Neural cell (in vitro differentiated cells): ENCODE results near the gene PROCA1. TPM values are rescaled to one million over a fixed set of nuclear protein-coding genes. Genes with fewer than 3 reads are reported as not detected.
A peak's percentile ranks its signal among the peaks of the same experiment; 100 is the strongest.
"Not testable (repeated sequence)": the region's sequence is repeated elsewhere in the genome, so short reads cannot be mapped to it uniquely, and the experiment has no call there.

Experiments
- H2AFZ ChIP-seq: fragments of 200-600, 300-800 bp; sonication (generic), shearing (Covaris generic); 2 replicates; pipeline ENCODE4 v1.6.0; 2014; ENCODE audit warnings: low read depth, mild to moderate bottlenecking, antibody characterized with exemption, low read length, moderate library complexity
- H3F3A ChIP-seq: fragments of 200-600 bp; shearing (Covaris generic); 2 replicates; pipeline ENCODE4 v1.6.1; 2016; ENCODE audit warnings: mild to moderate bottlenecking, moderate library complexity, mixed read lengths, antibody characterized with exemption, low read length; ENCODE audit not compliant: insufficient read depth, poor library complexity, severe bottlenecking
- H3K27ac ChIP-seq: fragments of 200-600, 300-800 bp; sonication (generic), shearing (Covaris generic); 2 replicates; pipeline ENCODE4 v1.5.1; 2014; ENCODE audit warnings: mild to moderate bottlenecking, low read length, moderate library complexity
- H3K27me3 ChIP-seq: fragments of 300-800, 200-600 bp; sonication (generic), shearing (Covaris generic); 2 replicates; pipeline ENCODE4 v1.6.0; 2014; ENCODE audit warnings: mild to moderate bottlenecking, low read depth, low read length, moderate library complexity; ENCODE audit not compliant: insufficient read depth
- H3K36me3 ChIP-seq: fragments of 300-800, 200-600 bp; sonication (generic), shearing (Covaris generic); 2 replicates; pipeline ENCODE4 v1.5.1; 2014; ENCODE audit warnings: mild to moderate bottlenecking, antibody characterized with exemption, low read length, moderate library complexity; ENCODE audit not compliant: insufficient read depth
- H3K4me2 ChIP-seq: fragments of 300-800, 200-600 bp; sonication (generic), shearing (Covaris generic); 2 replicates; pipeline ENCODE4 v1.6.0; 2014; ENCODE audit warnings: mild to moderate bottlenecking, low read length
- H3K4me3 ChIP-seq: fragments of 300-800, 200-600 bp; sonication (generic), shearing (Covaris generic); 2 replicates; pipeline ENCODE4 v1.5.1; 2014; ENCODE audit warnings: mild to moderate bottlenecking, low read length, moderate library complexity
- H3K79me2 ChIP-seq: fragments of 200-600 bp; shearing (Covaris generic); replicated peaks from 2 replicates; pipeline ENCODE4 v1.6.0; 2014; ENCODE audit warnings: mild to moderate bottlenecking, low read length, moderate library complexity; ENCODE audit not compliant: insufficient read depth
- H3K9ac ChIP-seq: fragments of 300-800, 200-600 bp; sonication (generic), shearing (Covaris generic); 2 replicates; pipeline ENCODE4 v1.6.1; 2016; ENCODE audit warnings: mild to moderate bottlenecking, low read length, mixed read lengths
- H3K9me2 ChIP-seq: fragments of 200-600 bp; shearing (Covaris generic); 2 replicates; pipeline ENCODE4 v1.6.1; 2016; ENCODE audit warnings: mild to moderate bottlenecking, low read length, mixed read lengths; ENCODE audit not compliant: insufficient read depth
- H3K9me3 ChIP-seq: fragments of 200-600, 300-800 bp; sonication (generic), shearing (Covaris generic); 2 replicates; pipeline ENCODE4 v1.6.1; 2016; ENCODE audit warnings: mild to moderate bottlenecking, mixed run types, low read length, moderate library complexity, mixed read lengths
- H4K20me1 ChIP-seq: fragments of 200-600 bp; shearing (Covaris generic); 2 replicates; pipeline ENCODE4 v1.6.1; 2016; ENCODE audit warnings: mild to moderate bottlenecking, mixed run types; ENCODE audit not compliant: insufficient read depth
- EZH2 ChIP-seq: fragments of 200-600, 300-800 bp; shearing (Covaris generic), sonication (generic); IDR thresholded peaks from 2 replicates; pipeline ENCODE4 v1.6.1; 2014; ENCODE audit warnings: antibody characterized with exemption, low read length, borderline replicate concordance, mild to moderate bottlenecking; ENCODE audit not compliant: insufficient read depth, poor library complexity, severe bottlenecking
- MXI1 ChIP-seq: fragments of 450-650 bp; conservative IDR thresholded peaks from 2 replicates; pipeline ENCODE4 v1.6.1; 2014; ENCODE audit warnings: antibody characterized with exemption, mild to moderate bottlenecking; ENCODE audit not compliant: poor library complexity, severe bottlenecking
- SMC3 ChIP-seq: fragments of 450-650 bp; conservative IDR thresholded peaks from 2 replicates; pipeline ENCODE4 v1.6.1; 2014; ENCODE audit warnings: antibody characterized with exemption, mild to moderate bottlenecking, moderate library complexity; ENCODE audit not compliant: poor library complexity
- TAF1 ChIP-seq: IDR thresholded peaks from 2 replicates; pipeline ENCODE4 v1.6.1; 2012; ENCODE audit warnings: low read depth
- polyA plus RNA-seq: library from polyadenylated mRNA; depleted of rRNA; stranded (reverse); fragments of >200 nt; gene quantifications from 2 replicates; pipeline ENCODE4 v1.2.3, GENCODE V29; 2014
- TF ChIP-seq, protein P1 (sequence below): IDR thresholded peaks from 2 replicates; pipeline ENCODE4 v1.6.1; 2012; ENCODE audit warnings: borderline replicate concordance

Gene PROCA1
- polyA plus RNA-seq, 1 donor from 2014 or later: 20.7 TPM

DNA sequence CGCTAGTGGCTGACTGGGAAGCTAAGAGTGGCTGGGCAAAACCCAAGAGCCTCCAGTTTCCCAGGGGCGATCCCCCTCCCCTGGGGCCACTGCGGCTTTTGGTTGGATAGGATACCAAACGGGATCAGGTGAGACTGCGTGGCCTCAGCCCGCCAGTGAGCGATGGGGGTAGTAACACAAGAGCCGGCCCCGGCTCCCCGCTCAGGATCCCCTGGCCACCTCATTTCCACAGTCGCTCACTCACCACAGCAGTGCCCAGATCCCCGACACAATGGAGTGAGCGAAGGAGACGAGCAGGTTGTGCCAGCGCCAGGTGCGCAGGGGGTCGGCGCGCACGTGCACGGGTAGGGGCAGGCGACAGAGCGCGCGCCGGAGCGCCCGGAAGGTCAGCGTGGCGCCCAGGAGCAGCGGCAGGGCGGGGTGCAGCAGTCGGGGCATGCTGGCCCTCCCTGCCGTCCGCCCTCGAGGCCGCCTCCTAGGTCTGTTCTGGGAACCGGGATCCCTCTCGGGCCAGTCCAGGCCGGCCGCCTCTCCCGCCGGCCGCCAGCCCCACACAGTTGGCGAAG, 14.1 kb upstream of the PROCA1 start:
- H3K9me3 ChIP-seq: no peaks in the 10 kb centered on the region
- peak overlapping the region; percentile 42 for H3K9ac ChIP-seq
- no peak for TF ChIP-seq SMC3
- no peak for TF ChIP-seq TAF1
- TF ChIP-seq MXI1: peak; percentile 42
- TF ChIP-seq, protein P1, sequence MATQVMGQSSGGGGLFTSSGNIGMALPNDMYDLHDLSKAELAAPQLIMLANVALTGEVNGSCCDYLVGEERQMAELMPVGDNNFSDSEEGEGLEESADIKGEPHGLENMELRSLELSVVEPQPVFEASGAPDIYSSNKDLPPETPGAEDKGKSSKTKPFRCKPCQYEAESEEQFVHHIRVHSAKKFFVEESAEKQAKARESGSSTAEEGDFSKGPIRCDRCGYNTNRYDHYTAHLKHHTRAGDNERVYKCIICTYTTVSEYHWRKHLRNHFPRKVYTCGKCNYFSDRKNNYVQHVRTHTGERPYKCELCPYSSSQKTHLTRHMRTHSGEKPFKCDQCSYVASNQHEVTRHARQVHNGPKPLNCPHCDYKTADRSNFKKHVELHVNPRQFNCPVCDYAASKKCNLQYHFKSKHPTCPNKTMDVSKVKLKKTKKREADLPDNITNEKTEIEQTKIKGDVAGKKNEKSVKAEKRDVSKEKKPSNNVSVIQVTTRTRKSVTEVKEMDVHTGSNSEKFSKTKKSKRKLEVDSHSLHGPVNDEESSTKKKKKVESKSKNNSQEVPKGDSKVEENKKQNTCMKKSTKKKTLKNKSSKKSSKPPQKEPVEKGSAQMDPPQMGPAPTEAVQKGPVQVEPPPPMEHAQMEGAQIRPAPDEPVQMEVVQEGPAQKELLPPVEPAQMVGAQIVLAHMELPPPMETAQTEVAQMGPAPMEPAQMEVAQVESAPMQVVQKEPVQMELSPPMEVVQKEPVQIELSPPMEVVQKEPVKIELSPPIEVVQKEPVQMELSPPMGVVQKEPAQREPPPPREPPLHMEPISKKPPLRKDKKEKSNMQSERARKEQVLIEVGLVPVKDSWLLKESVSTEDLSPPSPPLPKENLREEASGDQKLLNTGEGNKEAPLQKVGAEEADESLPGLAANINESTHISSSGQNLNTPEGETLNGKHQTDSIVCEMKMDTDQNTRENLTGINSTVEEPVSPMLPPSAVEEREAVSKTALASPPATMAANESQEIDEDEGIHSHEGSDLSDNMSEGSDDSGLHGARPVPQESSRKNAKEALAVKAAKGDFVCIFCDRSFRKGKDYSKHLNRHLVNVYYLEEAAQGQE: no peak
- H3K36me3 ChIP-seq: no peaks in the 10 kb centered on the region
- no peaks in the 10 kb centered on the region for H3F3A ChIP-seq
- H3K79me2 ChIP-seq: peaks cover 10% of the 10 kb centered on the region
- H3K27me3 ChIP-seq: peaks cover 4% of the 10 kb centered on the region
- no peak overlapping the region for H2AFZ ChIP-seq
- no peaks in the 10 kb centered on the region for H4K20me1 ChIP-seq
- H3K9me2 ChIP-seq: no peaks in the 10 kb centered on the region
- no peak overlapping the region for H3K4me2 ChIP-seq
- H3K27ac ChIP-seq: no peak overlapping the region
- H3K4me3 ChIP-seq: peak overlapping the region; percentile 57

DNA sequence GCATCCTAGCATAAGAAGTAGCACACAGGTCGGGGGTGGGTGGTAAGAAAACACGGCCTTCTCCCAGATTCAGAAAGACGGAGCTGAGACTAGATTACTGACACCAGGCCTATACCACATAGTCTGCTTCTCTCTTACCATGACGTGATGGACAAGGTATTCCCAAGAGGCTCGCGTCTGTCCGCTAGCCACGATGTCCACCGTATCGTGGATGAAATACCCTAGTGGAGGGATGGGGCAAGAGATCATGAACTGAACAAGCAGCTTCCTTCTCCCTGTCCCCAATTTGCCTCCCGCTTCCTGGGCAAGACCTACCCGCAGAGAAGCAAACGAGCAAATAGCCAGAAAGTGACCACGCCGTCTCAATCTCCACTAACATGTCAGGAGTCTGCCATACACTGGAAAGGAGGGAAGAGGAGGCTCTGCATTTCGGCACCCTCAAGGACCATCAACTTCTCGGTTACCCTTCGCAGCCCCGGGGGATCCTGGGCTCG, 13.5 kb upstream of the PROCA1 start:
- Histone ChIP-seq H3K4me3 (peak overlapping the region; percentile 57), H3K4me2 (no peak overlapping the region), H3K79me2 (peaks cover 15% of the 10 kb centered on the region), H3K27me3 (peaks cover 4% of the 10 kb centered on the region), H3K27ac (no peak overlapping the region), H3F3A (no peaks in the 10 kb centered on the region), H3K36me3 (no peaks in the 10 kb centered on the region), H3K9ac (peak overlapping the region; percentile 42), H4K20me1 (no peaks in the 10 kb centered on the region), H2AFZ (no peak overlapping the region), H3K9me2 (no peaks in the 10 kb centered on the region), H3K9me3 (no peaks in the 10 kb centered on the region)
- TF ChIP-seq, protein P1: no peak

DNA sequence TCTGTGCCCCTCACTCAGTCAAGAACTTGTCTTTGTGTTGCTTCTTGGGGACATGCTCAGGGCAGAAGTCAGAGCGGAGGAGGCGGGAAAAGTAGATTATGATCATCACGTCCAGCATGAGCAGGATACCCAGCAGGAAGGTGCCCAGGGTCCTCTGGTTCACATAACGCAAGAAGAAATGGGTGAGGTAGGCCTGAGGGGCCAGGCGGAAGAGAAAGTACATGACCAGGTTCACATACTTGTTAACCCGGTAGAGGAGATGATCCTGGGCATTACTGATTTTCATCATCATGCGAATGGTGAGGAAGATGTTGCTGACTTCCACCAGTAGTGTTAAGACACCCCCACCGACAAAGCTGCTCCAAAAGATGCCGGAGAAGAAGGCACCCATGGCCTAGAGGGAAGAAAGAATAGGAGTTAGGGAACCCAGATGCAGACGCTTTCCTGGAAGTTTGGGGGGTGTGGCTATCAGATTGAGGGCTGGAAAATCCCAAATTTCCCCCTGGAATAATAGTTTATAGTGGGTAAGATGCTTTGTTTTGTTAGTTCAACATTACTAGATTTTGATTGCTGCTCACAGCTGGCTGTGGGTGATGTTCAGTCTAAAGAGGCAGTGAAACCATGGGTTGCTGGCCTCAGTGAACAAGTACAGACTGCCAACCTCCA, 12.9 kb upstream of the PROCA1 start:
- Histone ChIP-seq H3K27me3 (peaks cover 4% of the 10 kb centered on the region), H4K20me1 (no peaks in the 10 kb centered on the region), H3K27ac (no peak overlapping the region), H3K9ac (no peak overlapping the region), H3K4me2 (no peak overlapping the region), H3K9me2 (no peaks in the 10 kb centered on the region), H3F3A (no peaks in the 10 kb centered on the region), H3K9me3 (no peaks in the 10 kb centered on the region), H2AFZ (no peak overlapping the region), H3K79me2 (peaks cover 17% of the 10 kb centered on the region), H3K4me3 (no peak overlapping the region), H3K36me3 (no peaks in the 10 kb centered on the region)
- TF ChIP-seq EZH2: no peak

DNA sequence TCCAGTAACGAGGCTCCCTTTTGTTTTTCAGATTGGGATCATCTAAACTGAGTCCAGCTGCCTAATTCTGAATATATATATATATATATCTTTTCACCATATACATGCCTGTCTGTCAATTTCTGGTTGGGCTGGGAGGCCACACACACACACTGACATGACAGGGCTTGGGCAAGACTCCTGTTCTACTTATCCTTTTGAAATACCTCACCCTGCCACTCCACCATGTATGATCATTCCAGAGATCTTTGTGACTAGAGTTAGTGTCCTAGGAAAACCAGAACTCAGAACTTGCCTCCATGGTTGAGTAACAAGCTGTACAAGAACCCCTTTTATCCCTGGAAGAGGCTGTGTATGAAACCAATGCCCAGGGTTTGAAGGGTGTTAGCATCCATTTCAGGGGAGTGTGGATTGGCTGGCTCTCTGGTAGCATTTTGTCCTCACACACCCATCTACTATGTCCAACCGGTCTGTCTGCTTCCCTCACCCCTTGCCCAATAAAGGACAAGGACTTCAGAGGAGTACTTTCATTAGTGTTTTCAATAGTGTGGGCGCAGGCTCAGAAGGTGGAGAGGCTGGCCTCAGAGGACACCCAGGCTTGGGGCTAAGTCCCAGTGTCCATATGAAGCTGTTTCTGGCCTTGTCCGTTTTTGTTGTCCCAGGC, 12.3 kb upstream of the PROCA1 start:
- not testable (repeated sequence) for H4K20me1 ChIP-seq, H3K36me3 ChIP-seq, H3K9me3 ChIP-seq, H3K9ac ChIP-seq, H3K4me2 ChIP-seq, H3K27ac ChIP-seq, H3K27me3 ChIP-seq, H3K4me3 ChIP-seq, H3F3A ChIP-seq, H3K9me2 ChIP-seq, H2AFZ ChIP-seq
- H3K79me2 ChIP-seq: peaks cover 17% of the 10 kb centered on the region
